Ovary (tissue), 9 donors: ENCODE results near the gene SMTNL2. TPM values are rescaled to one million over a fixed set of nuclear protein-coding genes. Genes with fewer than 3 reads are reported as not detected.

ENCODE experiments used
- DNase-seq, 5 donors: peaks; one replicate each; pipeline ENCODE4 v3.0.0-alpha.2; 2019 to 2020
- H3K27ac ChIP-seq, 2 donors: fragments of 200-600 bp; one replicate each; pipeline versions ENCODE4 v1.5.1 to v1.8.0; 2019 to 2022
- H3K27me3 ChIP-seq: fragments of 200-600 bp; one replicate; pipeline ENCODE4 v1.8.0; 2022
- H3K36me3 ChIP-seq: fragments of 200-600 bp; sonication (generic); one replicate; pipeline ENCODE4 v1.5.1; 2019
- H3K4me1 ChIP-seq: one replicate; pipeline ENCODE4 v1.8.1; 2013; ENCODE audit warnings: mild to moderate bottlenecking, moderate library complexity; ENCODE audit not compliant: insufficient read depth
- H3K4me3 ChIP-seq: fragments of 200-600 bp; sonication (generic); one replicate; pipeline ENCODE4 v1.5.1; 2017
- H3K9me3 ChIP-seq, 2 donors: fragments of 200-600 bp in 1 of 2; sonication (generic) in 1 of 2; one replicate each; pipeline versions ENCODE4 v1.5.1 to v1.8.1; 2013 to 2019; ENCODE audit warnings: mild to moderate bottlenecking in 1 of 2, moderate library complexity in 1 of 2
- EP300 ChIP-seq: sonication (generic); formaldehyde crosslinking; IDR thresholded peaks from one replicate; pipeline ENCODE4 v1.6.1; 2017; ENCODE audit warnings: antibody characterized with exemption
- POLR2A ChIP-seq: fragments of 450-650 bp; IDR thresholded peaks from one replicate; pipeline ENCODE4 v1.6.1; 2017; ENCODE audit warnings: antibody characterized with exemption, mild to moderate bottlenecking, moderate library complexity
- WGBS, 3 donors: extraction: QIAGEN DNeasy Blood & Tissue Kit in 1 of 3; methylation state at CpG; one replicate each; pipeline versions ENCODE4 v1.1.5 to v1.1.7; 2013 to 2017; 5-methylcytosine and 5-hydroxymethylcytosine counted together
- intact Hi-C, 4 donors: fragments of 100-400 bp; cut with DNase I; formaldehyde crosslinking; loops; one replicate each; pipeline versions ENCODE4 v1.11.0 to v1.15.1; 2022 to 2023
- polyA plus RNA-seq, 2 donors: library from polyadenylated mRNA; stranded (reverse); fragments of 200-250 nt in 1 of 2; fragments of 350-450 nt in 1 of 2; fragmentation: Illumina TruSeq in 1 of 2; extraction: RNeasy Lipid Tissue Mini Kit (QIAGEN cat#74804) in 1 of 2; gene quantifications; one replicate each; pipeline ENCODE4 v1.2.3, GENCODE V29; 2013 to 2014
- total RNA-seq, 7 donors: library from RNA; depleted of rRNA in 2 of 7; stranded (reverse); fragments of >200 nt in 2 of 7; fragmentation: NEBNext Ultra II Directional in 3 of 7; extraction: Animal tissue kit (Norgen Biotek cat#: 25700) in 3 of 7; gene quantifications; one replicate each; pipeline versions ENCODE4 v1.1.0 to v1.2.4, GENCODE V29; 2016 to 2023
- TF ChIP-seq, protein P1 (sequence below), 3 donors: fragments of 450-650 bp in 2 of 3; fragments of 200-600 bp in 1 of 3; IDR thresholded peaks; one replicate each; pipeline versions ENCODE4 v1.5.1 to v1.8.0; 2016 to 2022; ENCODE audit warnings: antibody characterized with exemption in 3 of 3, mild to moderate bottlenecking in 1 of 3
- donor health status: DM: no; HTN: no; CAD: no; lungs with moderate emphysema.
- donor health status: DM: no; HTN: no; CAD: no.
- donor health status: Bipolar disorder and iron deficiency.
- donor health status: DM: yes; HTN: yes; CAD: no.
- donor health status: DM: no; HTN: no; CAD: no.
- donor health status: DM: yes; HTN: yes; CAD: no.

The SMTNL2 gene
- total and polyA plus RNA-seq, 9 donors = 3.7 to 34.3 (median 15.1) TPM

- no peak overlapping the region for H3K27ac ChIP-seq
- H3K4me3 ChIP-seq = no peak overlapping the region
- no peaks in the 10 kb centered on the region for H3K9me3 ChIP-seq
- H3K4me1 ChIP-seq = peaks cover 10% of the 10 kb centered on the region
- DNase-seq = no peak
- H3K27me3 ChIP-seq = no peaks in the 10 kb centered on the region
- 83 to 86% (median 83%) methylated on average over 28 to 29 of the region's 29 CpGs for WGBS, 3 donors
- H3K36me3 ChIP-seq = no peaks in the 10 kb centered on the region
- no peak for TF ChIP-seq POLR2A
- TF ChIP-seq, protein P1, sequence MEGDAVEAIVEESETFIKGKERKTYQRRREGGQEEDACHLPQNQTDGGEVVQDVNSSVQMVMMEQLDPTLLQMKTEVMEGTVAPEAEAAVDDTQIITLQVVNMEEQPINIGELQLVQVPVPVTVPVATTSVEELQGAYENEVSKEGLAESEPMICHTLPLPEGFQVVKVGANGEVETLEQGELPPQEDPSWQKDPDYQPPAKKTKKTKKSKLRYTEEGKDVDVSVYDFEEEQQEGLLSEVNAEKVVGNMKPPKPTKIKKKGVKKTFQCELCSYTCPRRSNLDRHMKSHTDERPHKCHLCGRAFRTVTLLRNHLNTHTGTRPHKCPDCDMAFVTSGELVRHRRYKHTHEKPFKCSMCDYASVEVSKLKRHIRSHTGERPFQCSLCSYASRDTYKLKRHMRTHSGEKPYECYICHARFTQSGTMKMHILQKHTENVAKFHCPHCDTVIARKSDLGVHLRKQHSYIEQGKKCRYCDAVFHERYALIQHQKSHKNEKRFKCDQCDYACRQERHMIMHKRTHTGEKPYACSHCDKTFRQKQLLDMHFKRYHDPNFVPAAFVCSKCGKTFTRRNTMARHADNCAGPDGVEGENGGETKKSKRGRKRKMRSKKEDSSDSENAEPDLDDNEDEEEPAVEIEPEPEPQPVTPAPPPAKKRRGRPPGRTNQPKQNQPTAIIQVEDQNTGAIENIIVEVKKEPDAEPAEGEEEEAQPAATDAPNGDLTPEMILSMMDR (IDR thresholded peaks at IDR 0.05) = no peak
- TF ChIP-seq EP300 = no peak
- intact Hi-C loops = no loop called here
These were observed 42.9 kb upstream of the SMTNL2 start for GRCh38 chr17:4541328-4542002.

- H3K36me3 ChIP-seq = no peaks in the 10 kb centered on the region
- intact Hi-C loops = no loop called here
- TF ChIP-seq POLR2A (no peak), EP300 (no peak)
- TF ChIP-seq, protein P1 (IDR thresholded peaks at IDR 0.05) = no peak
- H3K27me3 ChIP-seq = no peaks in the 10 kb centered on the region
- H3K4me1 ChIP-seq = peaks cover 4% of the 10 kb centered on the region
- no peak overlapping the region for H3K27ac ChIP-seq
- no peak overlapping the region for H3K4me3 ChIP-seq
- 87 to 97% (median 88%) methylated on average over 14 of the region's 14 CpGs for WGBS, 3 donors
- no peak for DNase-seq
- no peaks in the 10 kb centered on the region for H3K9me3 ChIP-seq
These were observed 42.2 kb upstream of the SMTNL2 start for GRCh38 chr17:4542003-4542725.

- no peak for DNase-seq
- Histone ChIP-seq H3K9me3 (no peaks in the 10 kb centered on the region), H3K27me3 (no peaks in the 10 kb centered on the region), H3K4me1 (peaks cover 1% of the 10 kb centered on the region), H3K4me3 (no peak overlapping the region), H3K27ac (no peak overlapping the region), H3K36me3 (no peaks in the 10 kb centered on the region)
- TF ChIP-seq POLR2A (no peak), EP300 (no peak)
- TF ChIP-seq, protein P1 (IDR thresholded peaks at IDR 0.05) = no peak
- intact Hi-C loops = no loop called here
- WGBS, 3 donors = 89 to 90% (median 89%) methylated on average over 19 of the region's 19 CpGs
These were observed 41.6 kb upstream of the SMTNL2 start for GRCh38 chr17:4542726-4543191.

DNA sequence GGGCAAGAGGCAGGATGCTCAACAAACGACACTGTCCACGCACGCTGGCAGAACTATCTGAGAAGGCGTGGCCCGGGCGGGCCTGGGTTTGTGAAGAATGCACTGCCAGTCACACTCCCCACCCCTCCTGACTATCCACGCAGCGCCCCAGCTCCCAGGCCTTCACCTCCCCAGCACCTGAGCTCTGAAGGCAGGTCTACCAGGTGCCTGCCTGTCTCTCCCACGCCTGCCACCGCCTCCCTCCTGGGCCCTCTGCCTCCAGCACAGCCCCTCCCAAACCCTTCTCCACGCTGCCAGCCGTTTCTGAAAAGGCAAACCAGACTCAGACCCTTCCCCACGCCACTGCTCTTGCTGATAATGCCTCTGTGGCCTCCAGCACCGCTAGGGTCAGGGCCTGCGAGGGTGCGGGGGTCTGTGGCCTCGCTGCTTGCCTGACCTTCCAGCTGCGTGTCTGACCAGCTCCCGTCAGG is 40.7 kb upstream of the SMTNL2 start:
- H3K36me3 ChIP-seq = no peaks in the 10 kb centered on the region
- no peak overlapping the region for H3K27ac ChIP-seq
- intact Hi-C loops = no loop called here
- no peaks in the 10 kb centered on the region for H3K4me1 ChIP-seq
- TF ChIP-seq POLR2A (no peak), EP300 (no peak)
- H3K27me3 ChIP-seq = no peaks in the 10 kb centered on the region
- H3K4me3 ChIP-seq = no peak overlapping the region
- 75 to 77% (median 76%) methylated on average over 18 to 19 of the region's 19 CpGs for WGBS, 3 donors
- no peak for DNase-seq
- H3K9me3 ChIP-seq = no peaks in the 10 kb centered on the region
